Right lobe of liver (tissue), 4 donors: ENCODE data around the gene RPL6.

Source experiments
- CTCF ChIP-seq, 4 donors: fragments of 200-600 bp in 3 of 4; fragments of 450-650 bp in 1 of 4; IDR thresholded peaks; one replicate each; pipeline versions ENCODE4 v1.5.1 to v1.8.0; 2016 to 2022; ENCODE audit warnings: antibody characterized with exemption in 4 of 4, mild to moderate bottlenecking in 2 of 4
- POLR2A ChIP-seq: fragments of 450-650 bp; IDR thresholded peaks from one replicate; pipeline ENCODE4 v1.6.1; 2017; ENCODE audit warnings: antibody characterized with exemption, mild to moderate bottlenecking
- donor health status: DM: no; HTN: no; CAD: no.
- donor health status: DM: no; HTN: no; CAD: no.
- donor health status: DM: no; HTN: yes; CAD: no.

- no peak for TF ChIP-seq CTCF (IDR thresholded peaks at IDR 0.05)
- no peak for TF ChIP-seq POLR2A
Measured at GRCh38 chr12:112409906-112410244, 470 bp upstream of the RPL6 start.
